ENCODE results near the gene ADGRL1.
A peak's percentile ranks its signal among the peaks of the same experiment; 100 is the strongest.
"Not testable (repeated sequence)": the region's sequence is repeated elsewhere in the genome, so short reads cannot be mapped to it uniquely, and the experiment has no call there.

ADGRL1 gene

DNA sequence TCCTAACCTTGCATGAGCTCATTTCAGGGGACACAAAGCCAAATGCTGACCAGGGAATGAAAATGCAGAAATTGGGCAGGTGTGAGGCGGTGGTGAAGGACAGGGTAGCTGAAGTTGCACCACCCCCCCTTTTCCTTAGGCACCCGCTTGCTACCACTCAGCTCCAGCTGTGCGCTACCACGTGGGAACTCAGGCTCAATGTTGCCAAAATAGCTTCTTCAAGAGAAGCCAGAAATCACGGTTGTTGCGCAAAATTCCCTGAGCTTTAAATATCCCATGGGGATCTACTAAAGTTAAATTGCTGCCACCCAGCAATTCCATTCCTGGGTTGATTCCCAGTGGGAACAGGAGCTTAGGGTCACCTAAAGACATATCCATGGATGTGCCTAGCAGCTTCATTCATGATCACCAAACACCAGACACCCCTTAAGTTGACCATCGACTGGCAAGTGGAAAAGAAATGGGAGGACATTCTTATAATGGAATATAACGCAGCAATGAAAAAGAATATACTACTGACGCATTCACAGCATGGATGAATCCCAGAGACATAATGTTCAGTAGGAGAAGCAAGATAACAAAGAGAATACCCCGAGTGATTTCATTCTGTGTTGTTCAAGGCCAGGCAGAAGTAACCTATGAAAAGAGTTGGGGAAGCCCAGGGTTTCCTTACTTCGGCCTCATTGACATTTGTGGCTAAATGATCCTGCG lies 12.8 kb upstream of the ADGRL1 start:
- DNase-seq (ENCODE audit: low read depth in 2 of 3, low spot score in 1 of 3) = no peak

DNA sequence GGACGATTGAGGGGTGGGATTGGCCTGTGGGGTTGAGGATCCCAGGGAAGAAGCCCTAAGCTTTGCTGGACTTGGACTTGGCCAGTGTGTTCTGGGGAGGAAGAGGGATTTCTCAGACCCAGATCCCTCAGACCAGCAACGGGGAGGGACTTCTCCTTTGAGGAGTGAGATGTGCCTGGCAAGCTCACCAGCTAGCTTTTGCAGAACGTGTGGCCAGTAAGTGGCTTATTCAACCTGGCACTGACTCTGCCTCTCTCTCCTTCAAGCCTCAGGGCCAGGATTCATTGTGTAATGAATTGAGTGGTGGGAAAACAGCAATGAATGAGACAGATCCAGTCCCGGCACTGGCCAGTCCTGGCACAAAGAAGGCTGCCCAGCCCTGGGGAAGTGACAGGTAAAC lies 11.9 kb upstream of the ADGRL1 start:
- not testable (repeated sequence) for DNase-seq (ENCODE audit: low read depth in 2 of 3, low spot score in 1 of 3)

DNA sequence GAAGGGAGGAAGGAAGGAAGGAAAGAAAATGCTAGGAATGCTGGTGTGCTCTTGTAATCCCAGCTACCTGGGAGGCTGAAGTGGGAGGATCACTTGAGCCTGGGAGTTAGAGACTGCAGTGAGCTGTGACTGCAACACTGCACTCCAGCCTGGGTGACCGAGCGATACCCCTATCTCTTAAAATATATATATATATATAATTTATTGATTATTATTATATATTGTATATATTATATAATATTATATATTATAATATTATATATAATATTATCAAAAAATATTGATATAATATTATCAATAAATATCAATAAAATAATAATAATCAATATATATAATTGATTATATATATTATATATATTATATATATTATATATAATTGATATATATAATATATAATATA lies 8.6 kb upstream of the ADGRL1 start:
- DNase-seq (ENCODE audit: low read depth in 2 of 3, low spot score in 1 of 3) = no peak

DNA sequence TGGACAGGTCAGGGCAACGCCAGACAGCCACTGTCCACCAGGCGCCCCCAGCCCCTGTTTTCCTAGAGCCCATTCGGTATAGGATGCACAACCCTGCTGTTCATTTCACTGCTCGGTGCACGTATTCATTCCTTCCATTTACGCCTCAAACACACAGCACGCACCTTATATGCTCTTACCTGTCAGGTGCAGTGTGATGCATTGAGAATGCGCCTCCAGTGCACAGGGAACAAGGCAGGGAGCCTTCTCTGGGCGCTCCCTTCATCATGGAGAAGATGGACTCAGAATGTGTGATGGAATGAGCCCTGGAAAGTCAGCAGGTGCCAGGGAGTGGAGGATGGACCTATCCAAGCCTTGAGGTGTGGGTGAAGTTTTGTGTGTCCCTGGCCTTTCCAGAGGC lies 4.2 kb upstream of the ADGRL1 start:
- not testable (repeated sequence) for DNase-seq (ENCODE audit: low read depth in 2 of 3, low spot score in 1 of 3)

DNA sequence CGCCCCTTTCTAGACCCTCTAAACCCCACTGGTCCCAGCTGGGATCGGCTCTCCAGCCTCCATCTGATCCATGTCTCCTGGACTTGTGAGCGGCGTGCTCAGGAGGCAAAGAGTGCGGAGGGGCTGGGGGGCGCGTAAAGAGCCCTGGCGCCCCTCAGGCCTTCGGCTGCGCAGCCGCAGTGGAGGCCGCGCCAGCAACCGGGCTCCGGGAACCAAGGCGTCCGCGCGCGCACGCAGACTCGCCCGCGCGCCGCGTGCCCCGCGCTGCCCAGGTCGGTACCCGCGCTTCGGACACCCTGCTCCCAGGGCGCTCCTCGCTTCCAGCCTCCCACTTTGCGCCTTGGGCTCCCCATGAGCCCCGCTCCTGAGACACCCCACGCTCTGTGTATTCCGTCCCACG lies 3.4 kb upstream of the ADGRL1 start:
- DNase-seq (ENCODE audit: low read depth in 2 of 3, low spot score in 1 of 3) = not testable (repeated sequence)

DNA sequence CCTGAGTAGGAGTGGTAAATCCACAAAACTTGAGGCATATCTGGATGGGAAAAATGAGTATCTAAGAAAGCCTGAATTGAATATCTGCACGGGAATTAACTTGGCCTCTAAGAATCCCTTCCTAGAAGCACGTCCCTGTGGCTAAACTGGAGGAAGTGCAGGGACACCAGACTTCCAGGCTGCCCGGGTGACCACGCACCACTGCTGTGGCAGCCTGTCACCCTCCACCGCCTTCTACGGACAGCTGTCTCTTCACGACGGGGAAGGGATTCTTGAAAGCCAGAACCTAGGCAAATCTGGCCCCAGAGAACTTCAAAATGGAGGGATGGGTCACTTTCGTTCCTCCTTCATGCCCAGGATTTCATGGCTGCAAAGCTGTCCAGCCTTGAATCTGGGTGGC lies 2.5 kb upstream of the ADGRL1 start:
- not testable (repeated sequence) for DNase-seq (ENCODE audit: low read depth in 2 of 3, low spot score in 1 of 3)

DNA sequence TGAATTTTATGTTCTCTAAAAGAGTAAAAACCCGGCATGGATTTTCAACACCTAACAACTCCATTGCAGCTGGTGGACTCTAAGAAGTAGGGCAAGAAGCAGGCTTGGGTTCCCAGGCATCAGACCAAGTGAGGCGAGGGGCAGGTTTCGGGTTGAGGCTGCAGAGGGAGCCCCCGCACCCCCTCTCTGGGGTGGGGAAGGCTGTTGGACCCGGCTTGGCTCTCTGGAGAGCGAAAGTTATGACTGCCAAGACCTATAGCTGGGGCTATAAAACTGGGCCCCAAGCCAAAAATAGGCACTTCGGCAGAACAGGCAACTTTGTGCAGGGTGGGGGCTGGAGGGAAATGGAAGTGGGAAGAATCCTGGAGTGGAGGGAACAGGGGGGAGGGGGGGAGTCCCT lies 1.8 kb upstream of the ADGRL1 start:
- DNase-seq (ENCODE audit: low read depth in 2 of 3, low spot score in 1 of 3) = not testable (repeated sequence)

DNA sequence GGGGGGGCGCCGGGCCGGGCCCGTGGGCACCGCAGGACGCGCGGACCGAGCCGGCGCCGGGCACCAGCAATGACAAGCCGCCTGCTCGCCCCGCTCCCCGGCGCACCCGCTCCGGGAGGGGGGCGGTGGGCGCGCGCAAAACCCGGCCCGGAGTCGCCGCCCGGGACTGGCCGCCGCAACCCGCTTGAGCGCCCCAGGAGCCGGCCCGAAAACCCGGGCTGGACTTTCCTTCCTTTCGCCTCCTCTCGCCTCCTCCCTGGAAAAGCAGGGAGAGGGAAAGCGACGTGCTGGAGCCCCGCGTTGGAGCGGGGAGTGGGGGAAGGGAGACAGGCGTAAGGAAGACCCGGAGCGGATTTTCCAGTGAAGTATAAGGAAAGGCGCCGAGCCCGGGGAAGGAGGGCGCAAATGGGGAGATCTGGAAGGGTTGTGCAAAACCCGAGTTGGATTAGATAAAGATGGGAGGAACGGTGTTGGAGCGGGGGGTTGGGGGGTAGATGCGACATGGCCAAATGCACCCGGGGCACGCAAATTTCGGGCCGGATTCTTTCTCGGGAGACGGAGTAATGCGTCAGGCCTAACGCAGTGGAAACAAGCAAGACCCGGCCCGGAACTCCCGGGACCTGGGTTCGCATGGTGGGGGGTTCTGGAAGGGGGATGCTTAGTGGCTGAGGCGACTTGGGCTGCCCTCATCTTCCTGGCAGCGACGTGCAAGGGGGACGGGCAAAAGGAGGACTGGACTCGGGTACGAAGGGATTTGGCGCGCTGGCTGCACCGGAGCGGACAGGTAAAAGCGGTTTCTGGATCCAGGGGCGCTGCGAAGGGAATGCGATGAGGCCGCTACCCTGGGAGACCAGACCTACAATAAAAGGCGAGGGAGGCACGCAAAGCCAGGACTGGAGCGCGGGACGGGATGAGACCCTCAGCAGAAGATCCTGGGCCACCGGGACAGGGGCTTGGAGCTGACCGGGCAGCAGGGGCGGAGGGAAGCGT lies 1.1 kb upstream of the ADGRL1 start:
- DNase-seq (ENCODE audit: low read depth in 2 of 3, low spot score in 1 of 3) = peak; percentile 71 to 86 (median 72)

DNA sequence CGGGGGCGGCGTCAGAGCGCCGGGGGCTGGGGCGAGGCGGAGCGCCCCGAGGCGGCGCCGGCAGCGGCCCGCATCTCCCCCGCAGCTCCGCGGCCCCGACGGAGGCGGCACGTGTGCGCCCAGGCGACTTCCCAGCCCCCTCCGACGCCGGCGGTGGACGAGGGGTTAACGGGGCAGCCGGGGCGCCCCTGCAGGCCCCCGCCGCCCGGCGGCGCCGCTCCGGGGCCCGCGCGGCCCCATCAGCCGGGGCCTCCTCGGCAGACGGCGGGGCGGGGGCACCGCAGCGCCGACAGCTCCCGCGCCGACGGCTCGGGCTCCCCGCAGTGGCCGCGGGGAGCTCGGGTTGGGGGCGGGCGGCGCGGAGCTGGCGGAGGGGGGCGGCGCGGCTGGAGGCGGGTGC lies 339 bp upstream of the ADGRL1 start:
- not testable (repeated sequence) for DNase-seq (ENCODE audit: low read depth in 2 of 3, low spot score in 1 of 3)

DNA sequence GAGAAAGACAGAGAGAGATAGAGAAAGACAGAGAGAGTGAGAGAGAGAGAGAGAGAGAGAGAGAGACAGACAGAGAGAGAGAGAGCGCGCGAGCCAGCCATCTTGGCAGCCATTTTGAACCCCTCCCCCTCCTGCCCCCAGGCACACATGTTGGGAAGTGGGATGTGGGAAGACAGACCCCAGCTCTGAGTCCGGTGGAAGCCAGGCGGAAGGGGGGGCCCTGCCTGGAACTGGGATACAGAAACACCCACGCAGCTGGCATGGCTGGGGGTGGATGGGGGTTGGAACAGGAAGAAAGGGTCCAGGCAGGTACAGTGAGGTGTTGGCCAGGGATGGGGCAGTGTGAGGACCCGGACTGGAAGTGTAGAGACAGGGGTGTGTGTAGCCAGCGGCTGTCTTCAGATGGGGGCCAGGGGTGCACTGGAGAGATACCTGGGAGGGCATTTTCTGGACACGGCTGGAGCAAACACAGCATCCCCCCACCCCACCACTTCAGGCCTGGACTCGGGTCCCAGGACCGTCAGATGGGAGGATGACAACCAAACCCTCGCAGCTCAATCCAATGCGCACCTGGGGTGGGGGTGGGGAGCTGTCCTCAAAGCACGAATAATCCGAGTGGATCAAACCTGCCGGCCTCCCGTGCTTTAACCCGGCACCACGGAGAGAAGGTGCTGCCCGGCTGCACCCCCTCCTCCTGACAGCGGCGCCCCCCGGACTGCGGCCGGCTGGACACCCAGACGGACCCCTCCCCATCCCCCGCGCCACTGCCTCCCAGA lies 1.1 kb downstream of the ADGRL1 start:
- not testable (repeated sequence) for DNase-seq (ENCODE audit: low read depth in 2 of 3, low spot score in 1 of 3)

DNA sequence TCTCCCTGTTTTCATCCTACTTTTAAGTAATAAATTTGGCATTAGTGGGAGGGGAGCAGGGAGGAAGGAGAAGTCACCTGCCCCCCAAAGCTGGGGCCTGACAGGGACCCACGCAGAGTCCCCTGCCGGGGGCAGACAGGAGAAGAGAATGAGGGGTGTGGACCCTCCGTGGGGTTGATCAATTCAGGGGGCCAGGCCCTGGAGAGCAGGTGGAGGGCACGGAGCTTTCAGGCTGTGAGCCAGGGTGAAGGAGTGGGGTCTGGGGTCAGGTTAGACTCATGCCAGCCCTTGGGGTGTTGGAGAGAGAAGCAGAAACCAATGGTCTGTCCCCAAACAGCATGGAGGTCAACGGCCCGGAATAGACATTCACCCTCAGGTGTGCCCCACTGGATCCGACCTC lies 1.8 kb downstream of the ADGRL1 start:
- DNase-seq (ENCODE audit: low read depth in 2 of 3, low spot score in 1 of 3) = not testable (repeated sequence)

DNA sequence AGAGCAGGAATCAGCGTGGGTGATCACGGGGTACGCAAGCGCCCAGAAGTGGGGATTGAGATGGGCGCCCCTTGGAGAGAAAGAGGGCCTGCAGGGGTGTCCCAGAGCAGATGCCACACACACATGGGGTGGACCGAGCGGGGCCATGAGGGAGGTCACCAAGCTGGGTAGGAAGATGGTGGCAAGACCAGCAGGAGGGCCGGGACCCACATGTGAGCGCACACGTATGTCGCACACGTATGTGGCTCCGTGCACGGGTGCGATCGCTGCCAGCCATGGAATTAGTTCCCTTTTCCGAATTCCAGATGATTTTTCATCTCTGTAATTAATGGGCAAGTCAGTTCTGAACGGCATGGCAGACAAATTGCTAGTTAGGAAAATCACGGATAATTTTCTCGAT lies 2.2 kb downstream of the ADGRL1 start:
- DNase-seq (ENCODE audit: low read depth in 2 of 3, low spot score in 1 of 3) = not testable (repeated sequence)

DNA sequence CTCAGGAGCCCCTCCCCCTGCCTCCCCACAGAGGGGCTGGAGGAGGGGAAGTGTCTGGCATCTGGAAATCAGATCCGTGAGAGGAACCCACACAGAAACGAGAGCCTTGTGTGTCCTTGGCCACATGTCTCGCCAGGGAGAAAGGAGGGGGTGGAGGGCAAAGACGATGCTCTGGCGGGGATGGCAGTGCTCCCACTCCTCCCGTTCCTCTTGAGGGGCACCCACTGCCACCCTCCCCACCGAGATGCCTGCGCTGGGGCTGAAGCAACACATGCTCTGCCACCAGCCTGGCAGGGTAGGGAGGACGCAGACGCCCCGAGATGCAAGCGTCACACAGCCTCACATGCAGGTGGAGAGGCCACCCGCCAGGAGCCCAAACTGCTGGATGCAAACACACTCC lies 2.8 kb downstream of the ADGRL1 start:
- no peak for DNase-seq (ENCODE audit: low read depth in 2 of 3, low spot score in 1 of 3)

DNA sequence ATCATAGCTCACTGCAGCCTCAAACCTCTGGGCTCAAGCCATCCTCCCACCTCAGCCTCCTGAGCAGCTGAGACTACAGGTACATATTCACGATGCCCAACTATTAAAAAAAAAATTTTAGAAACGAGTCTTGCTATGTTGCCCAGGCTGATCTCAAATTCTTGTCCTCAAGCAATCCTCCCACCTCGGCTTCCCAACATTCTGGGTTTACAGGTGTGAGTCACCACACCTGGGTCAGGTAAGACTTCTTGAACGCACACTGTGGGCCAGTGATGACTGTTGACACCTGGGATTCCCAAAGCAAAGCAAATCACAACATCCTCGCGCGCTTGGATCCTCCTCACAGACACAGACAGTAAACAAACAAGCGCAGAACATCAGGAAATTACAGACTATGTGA lies 4.5 kb downstream of the ADGRL1 start:
- not testable (repeated sequence) for DNase-seq (ENCODE audit: low read depth in 2 of 3, low spot score in 1 of 3)

DNA sequence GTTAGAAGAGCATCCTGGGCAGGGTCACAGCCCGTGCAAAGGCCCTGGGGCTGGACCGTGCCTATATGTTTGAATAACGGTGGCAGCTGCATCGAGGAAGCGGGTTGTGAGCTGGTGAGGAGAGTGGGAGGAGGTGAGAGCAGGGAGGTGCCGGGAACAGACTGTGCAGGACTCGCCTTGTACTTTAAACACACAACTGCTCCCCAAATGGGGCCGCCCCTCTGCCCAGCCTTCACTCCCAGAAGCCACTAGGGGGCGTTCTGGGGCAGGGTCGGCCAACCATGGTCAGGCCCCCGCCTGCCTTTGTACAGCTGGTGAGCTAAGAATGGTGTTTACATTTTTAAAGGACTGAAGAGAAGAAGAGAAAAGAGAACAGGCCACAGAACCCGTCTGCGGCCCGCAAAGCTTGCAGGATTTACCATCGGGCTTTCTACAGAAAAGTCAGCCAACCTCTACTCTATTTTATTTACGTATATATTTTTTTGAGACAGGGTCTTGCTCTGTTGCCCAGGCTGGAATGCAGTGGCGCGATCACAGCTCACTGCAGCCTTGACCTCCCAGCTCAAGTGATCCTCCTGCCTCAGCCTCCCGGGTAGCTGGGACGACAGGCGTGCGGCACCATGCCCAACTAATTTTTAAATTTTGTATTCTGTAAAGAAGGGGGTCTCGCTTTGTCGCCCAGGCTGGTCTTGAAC lies 5.7 kb downstream of the ADGRL1 start:
- DNase-seq (ENCODE audit: low read depth in 2 of 3, low spot score in 1 of 3) = peak; percentile 33 to 51 (median 44)

DNA sequence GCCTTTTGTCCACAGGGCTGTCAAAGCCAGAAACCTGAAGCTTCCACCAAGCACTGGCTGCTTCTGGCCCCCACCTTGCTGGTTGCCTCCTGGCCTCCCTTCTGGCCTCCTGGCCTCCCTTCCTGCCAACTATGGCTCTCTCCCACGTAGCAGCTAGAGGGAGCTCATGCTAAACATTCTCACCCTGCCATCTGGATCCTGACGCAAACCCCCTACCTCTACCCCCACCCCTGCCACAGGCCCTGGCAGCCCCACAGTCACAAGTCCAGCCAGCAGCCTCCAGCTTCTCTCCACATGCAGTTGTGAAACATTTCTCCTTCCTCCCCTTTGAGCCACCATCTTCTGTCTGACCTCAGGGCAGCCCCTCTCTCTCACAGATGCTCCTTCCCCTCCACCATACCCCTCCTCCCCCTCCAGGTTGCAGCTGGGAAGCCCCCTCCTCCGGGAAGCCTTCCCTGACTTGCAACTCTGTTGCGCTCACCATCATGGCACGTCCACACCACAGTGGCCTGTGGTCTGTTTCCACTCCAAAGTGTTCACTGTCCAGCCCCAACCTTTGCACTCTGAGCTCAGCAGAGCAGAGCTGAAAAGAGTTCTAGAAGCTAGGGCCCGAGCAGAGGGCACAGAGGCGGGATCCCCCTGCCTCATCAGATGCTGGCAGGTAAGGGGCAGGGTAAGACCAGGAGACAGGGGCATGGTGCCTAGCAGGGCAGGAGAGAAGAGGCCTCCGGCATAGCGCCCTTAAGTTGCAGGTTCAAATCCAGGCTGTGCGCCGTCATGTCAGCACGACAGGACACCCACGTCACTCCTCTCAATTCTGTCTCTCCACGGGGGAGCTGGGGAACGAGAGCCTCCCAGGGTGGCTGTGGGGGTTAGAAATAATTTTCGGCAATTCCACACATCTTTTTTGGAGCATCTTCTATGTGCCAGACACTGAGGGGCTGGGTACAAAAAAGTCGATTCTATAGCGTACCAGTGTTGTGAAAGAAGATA lies 7.3 kb downstream of the ADGRL1 start:
- DNase-seq (ENCODE audit: low read depth in 2 of 3, low spot score in 1 of 3) = no peak

DNA sequence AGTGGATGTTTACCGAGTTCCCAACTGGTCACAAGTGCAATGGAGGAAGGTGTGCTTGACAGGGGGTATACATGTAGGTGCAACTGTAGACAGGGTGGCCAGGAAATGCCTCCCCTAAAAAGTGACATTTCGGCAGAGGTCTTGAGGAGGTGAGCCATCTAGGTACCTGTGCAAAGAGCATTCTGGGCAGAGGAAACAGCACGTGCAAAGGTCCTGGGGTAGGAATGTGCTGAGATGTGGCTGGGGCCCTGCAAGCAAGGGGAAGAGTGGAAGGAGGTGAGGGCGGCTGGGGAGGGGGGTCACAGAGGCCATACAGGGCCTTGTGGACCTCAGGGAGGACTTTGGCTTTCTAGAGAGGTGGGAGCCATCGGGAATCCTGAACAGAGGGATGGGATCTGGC lies 8.1 kb downstream of the ADGRL1 start:
- DNase-seq (ENCODE audit: low read depth in 2 of 3, low spot score in 1 of 3) = no peak

DNA sequence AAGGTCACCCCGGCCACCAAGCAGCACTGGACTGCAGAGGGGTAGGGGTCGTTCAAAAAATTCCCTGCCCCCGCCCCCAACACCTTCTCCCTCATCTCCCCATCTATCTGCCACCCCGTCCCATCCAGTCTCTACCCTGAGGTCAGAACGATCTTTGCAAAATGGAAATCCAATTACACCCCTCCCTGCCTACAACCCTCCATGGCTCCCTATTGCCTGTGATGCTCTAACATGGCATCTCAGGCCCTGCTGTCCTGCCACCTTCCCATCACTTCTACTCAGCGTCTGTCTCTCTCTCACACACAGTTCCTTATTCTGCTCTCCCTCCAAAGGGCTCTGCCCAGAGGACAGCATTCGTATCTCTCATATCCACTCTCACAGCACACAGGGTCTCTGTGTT lies 8.7 kb downstream of the ADGRL1 start:
- DNase-seq (ENCODE audit: low read depth in 2 of 3, low spot score in 1 of 3) = not testable (repeated sequence)

DNA sequence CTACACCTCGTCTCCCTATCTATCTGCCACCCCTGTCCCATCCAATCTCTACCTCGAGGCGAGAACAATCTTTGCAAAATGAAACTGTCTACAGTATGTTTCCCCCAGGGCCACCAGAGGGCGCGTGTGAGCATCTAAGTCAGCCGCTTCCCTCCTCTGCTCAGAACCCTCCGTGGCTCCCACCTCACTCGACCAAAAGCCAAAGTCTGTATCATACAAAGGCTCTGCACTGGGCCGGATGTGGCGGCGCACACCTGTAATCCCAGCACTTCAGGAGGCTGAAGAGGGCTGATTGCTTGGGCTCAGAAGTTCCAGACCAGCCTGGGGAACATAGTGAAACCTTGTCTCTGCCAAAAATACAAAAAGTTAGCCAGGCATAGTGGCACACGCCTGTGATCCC lies 9.9 kb downstream of the ADGRL1 start:
- peak; percentile 61 to 70 (median 67) for DNase-seq (ENCODE audit: low read depth in 2 of 3, low spot score in 1 of 3)

DNA sequence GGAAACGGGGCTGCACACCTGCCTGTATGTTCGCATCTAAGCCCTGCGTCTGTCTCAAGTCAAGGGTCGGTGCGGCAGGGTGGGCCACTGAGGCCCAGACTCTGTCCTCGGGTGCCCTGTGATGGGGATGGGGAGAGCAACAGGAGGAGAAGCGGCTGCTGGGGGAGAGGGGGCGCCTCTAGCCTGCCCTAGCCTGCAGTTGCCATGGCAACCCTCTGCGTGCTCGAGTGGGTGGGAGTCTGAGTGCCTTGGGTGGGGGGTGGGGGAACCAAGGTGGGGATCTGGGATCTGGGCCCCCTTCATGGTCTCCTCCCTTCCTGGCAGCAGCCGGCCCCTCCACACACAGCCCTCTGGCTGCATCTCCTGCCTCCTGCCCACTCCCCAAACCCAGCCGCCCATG lies 10.8 kb downstream of the ADGRL1 start:
- DNase-seq (ENCODE audit: low read depth in 2 of 3, low spot score in 1 of 3) = not testable (repeated sequence)

Measured in stimulated activated CD4-positive, alpha-beta T cell treated with anti-CD3 and anti-CD28 coated beads, Interleukin-12 subunit alpha, Interleukin-12 subunit beta, amount 100 ng/mL, for 48 hours (primary cell).